Lower leg skin (tissue), 4 donors: ENCODE results near the gene UGT1A1. TPM values are rescaled to one million over a fixed set of nuclear protein-coding genes. Genes with fewer than 3 reads are reported as not detected.

Experiments used
- DNase-seq, 2 donors: peaks; one replicate each; pipeline ENCODE4 v3.0.0-alpha.2; 2019; ENCODE audit warnings: low spot score in 2 of 2
- H3K4me3 ChIP-seq: fragments of 200-600 bp; sonication (generic); 2 replicates; pipeline ENCODE4 v1.5.1; 2017; ENCODE audit warnings: mild to moderate bottlenecking, low read depth; ENCODE audit not compliant: poor library complexity, severe bottlenecking
- POLR2A ChIP-seq, 2 donors: fragments of 450-650 bp; IDR thresholded peaks; one replicate each; pipeline ENCODE4 v1.6.1; 2016 to 2017; ENCODE audit warnings: antibody characterized with exemption in 2 of 2, mild to moderate bottlenecking in 1 of 2, moderate library complexity in 1 of 2
- WGBS, 2 donors: methylation state at CpG; one replicate each; pipeline ENCODE4 v1.1.5; 2018; 5-methylcytosine and 5-hydroxymethylcytosine counted together
- intact Hi-C: fragments of 100-400 bp; cut with DNase I; formaldehyde crosslinking; loops from one replicate; pipeline ENCODE4 v1.15.0; 2023; ENCODE audit warnings: low total_unique reads
- total RNA-seq, 4 donors: library from RNA; depleted of rRNA; stranded (reverse); fragments of >200 nt; gene quantifications; one replicate each; pipeline ENCODE4 v1.1.0, GENCODE V29; 2016
- TF ChIP-seq, protein P1 (sequence below), 3 donors: fragments of 450-650 bp; IDR thresholded peaks; one replicate each; pipeline ENCODE4 v1.5.1; 2016; ENCODE audit warnings: antibody characterized with exemption in 3 of 3, mild to moderate bottlenecking in 3 of 3, moderate library complexity in 2 of 3

UGT1A1 gene
- total RNA-seq, 4 donors from 2014 or later: 0.21 to 0.80 (median 0.36) TPM

DNA sequence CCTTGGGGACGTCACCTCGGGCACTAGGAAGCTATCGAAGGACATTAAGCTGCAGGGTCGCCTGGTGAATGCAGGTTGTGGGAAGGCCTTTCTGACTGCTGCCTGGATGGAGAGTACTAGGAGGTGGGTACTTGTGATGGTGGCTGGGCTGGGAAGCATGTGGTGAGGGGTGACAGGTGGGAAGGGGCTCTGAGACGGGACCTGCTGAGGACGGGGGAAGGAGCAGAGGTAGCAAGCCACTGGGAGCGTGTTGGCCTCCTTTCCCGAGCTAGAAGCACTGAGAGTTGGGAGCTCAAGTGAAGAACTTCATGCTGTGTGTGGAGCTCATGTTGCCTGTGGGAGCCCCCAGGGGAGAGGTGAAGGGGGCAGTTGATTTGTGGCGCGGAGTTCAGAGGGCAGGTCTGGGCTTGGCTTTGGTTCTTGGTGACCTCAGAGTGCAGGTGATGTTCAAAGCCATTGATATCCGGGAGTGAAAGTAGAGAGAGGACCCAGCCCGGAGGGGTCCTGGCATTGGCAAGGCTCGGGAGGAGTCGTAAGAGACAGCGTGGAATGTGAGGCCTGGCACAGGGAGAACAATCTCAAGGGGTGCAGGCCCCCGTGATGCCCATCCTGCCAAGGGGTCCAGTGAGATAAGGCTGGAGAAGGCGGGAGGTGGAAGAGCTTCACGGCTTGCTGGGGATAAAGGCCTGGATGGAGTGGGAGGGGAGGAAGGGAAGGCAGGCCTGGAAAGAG is 31.2 kb downstream of the UGT1A1 start:
- intact Hi-C loops: no loop called here
- no peak overlapping the region for H3K4me3 ChIP-seq
- 83 to 85% methylated on average over 18 of the region's 18 CpGs for WGBS, 2 donors
- TF ChIP-seq, protein P1, sequence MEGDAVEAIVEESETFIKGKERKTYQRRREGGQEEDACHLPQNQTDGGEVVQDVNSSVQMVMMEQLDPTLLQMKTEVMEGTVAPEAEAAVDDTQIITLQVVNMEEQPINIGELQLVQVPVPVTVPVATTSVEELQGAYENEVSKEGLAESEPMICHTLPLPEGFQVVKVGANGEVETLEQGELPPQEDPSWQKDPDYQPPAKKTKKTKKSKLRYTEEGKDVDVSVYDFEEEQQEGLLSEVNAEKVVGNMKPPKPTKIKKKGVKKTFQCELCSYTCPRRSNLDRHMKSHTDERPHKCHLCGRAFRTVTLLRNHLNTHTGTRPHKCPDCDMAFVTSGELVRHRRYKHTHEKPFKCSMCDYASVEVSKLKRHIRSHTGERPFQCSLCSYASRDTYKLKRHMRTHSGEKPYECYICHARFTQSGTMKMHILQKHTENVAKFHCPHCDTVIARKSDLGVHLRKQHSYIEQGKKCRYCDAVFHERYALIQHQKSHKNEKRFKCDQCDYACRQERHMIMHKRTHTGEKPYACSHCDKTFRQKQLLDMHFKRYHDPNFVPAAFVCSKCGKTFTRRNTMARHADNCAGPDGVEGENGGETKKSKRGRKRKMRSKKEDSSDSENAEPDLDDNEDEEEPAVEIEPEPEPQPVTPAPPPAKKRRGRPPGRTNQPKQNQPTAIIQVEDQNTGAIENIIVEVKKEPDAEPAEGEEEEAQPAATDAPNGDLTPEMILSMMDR (IDR thresholded peaks at IDR 0.05): no peak
- TF ChIP-seq POLR2A (IDR thresholded peaks at IDR 0.05): no peak
- DNase-seq: peak in 1 of 2 donors; percentile 6

DNA sequence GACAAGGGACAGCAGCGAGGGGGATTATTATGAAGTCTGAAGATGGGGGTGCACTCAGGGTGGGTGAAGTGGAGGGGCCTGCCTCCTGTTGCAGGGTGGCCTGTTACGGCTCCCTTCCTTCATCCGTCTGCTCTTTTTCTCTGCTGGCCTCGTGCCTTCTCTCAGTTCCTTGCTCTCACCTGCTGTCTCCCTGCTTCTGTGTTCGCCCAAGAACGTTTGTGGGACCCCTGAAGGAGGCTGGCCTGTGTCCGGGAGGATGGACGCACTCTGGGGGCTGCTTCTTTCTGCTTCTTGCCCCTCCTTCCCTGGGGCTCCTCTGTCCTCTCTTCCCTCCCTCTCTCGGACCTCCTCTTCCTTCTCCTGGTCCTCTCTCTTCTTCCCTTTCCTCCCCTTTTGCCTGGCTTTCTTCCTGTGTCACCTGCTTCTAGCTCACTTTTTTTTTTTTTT is 31.8 kb downstream of the UGT1A1 start:
- intact Hi-C loops: no loop called here
- 77 to 78% methylated on average over 9 of the region's 9 CpGs for WGBS, 2 donors
- DNase-seq: no peak
- TF ChIP-seq, protein P1 (IDR thresholded peaks at IDR 0.05): no peak
- no peak for TF ChIP-seq POLR2A (IDR thresholded peaks at IDR 0.05)
- no peak overlapping the region for H3K4me3 ChIP-seq

DNA sequence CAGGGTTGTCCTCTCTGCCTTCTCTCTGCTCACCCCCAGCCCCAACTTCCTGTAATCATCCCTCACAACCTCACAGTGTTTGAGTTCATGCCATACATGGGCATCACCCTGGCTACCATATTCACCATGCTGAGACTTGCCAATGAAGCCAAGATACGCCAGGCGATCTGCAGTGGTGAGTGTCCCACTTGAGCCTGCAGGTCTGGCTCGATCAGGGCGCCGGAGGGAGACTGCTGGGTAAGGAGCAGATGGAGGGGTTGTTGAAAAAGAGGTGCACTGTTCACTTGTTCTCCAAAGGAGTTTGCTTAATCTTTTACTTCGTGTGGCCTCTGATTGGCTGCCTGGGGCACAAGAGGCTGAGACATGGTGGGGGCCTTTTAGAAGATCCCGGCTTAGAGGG is 32.6 kb downstream of the UGT1A1 start:
- intact Hi-C loops: no loop called here
- WGBS, 2 donors: 79 to 83% methylated on average over 7 of the region's 7 CpGs
- H3K4me3 ChIP-seq: no peak overlapping the region
- TF ChIP-seq, protein P1 (IDR thresholded peaks at IDR 0.05): no peak
- no peak for TF ChIP-seq POLR2A (IDR thresholded peaks at IDR 0.05)
- DNase-seq: no peak

DNA sequence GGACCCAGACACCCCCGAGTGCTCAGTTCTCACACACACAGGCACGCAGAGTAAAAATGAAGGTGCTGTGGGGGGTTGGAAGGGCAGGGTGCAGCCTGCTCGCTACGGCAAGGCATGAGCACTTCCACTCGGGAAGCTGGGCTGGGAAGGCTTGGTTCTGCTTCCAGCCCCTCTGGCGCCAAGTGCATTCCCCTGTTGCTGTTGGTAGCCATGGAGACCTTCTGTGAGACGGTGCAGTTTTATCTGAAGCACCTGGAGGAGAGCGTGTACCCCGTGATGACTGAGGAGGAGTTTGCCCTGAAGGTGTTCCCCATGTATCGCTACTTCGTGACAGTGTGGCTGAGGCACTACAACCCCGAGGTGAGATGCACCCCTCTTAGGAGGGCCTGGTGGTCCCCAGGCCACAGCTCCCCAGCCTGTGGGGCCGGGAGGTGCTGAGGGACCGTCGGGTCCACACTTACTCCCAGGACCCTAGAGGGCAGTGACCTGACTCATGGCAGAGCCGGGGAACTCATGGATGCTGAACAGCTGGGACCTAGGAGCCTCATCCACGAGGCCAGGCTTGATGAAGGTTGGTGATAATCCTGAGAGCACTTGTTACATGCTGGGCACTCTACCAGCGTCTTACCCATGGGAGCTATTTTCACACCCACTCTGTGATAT is 33.5 kb downstream of the UGT1A1 start:
- 55 to 65% methylated on average over 15 to 18 of the region's 18 CpGs for WGBS, 2 donors
- no peak for DNase-seq
- intact Hi-C loops: no loop called here
- TF ChIP-seq, protein P1 (IDR thresholded peaks at IDR 0.05): no peak
- TF ChIP-seq POLR2A (IDR thresholded peaks at IDR 0.05): no peak
- H3K4me3 ChIP-seq: no peak overlapping the region

DNA sequence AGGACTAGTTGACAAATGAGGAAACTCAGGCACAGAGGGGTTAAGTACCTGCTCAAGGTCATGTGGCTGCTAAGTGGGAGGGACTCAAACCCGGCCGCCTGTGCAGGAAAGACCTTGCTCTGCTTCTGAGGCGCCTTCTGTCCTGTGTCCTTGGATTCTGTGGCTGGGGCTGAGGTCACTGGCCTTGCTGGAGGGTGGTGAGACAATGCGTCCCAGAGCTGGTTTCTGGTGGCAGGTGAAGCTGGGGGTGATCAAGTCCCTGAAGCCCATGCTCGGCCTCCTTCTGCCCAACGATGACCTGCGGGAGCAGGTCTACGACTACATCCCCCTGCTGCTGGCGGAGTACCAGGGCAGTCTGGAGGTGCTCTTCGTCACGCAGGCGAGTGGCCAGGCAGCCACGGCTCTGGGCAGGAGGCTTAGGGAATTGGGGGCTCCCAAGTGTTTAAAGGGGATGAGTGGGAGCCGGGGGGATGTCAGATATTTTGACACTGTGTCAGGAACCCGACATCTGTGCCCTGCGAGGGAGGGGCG is 34.1 kb downstream of the UGT1A1 start:
- peak in 1 of 2 donors; percentile 74 for DNase-seq
- H3K4me3 ChIP-seq: no peak overlapping the region
- WGBS, 2 donors: 80 to 85% methylated on average over 17 of the region's 17 CpGs
- intact Hi-C loops: no loop called here
- no peak for TF ChIP-seq POLR2A (IDR thresholded peaks at IDR 0.05)
- TF ChIP-seq, protein P1 (IDR thresholded peaks at IDR 0.05): no peak
